ENCODE data around the gene GRIK4.

Gene GRIK4

GRCh38 chr11:120681434-120682331 is 170.1 kb downstream of the GRIK4 start:
- ATAC-seq (replicated peaks; ENCODE audit: extremely low read depth, poor library complexity, severe bottlenecking) (no peak), DNase-seq (ENCODE audit: low spot score in 2 of 2) (no peak)
- peaks cover 50% of the 10 kb centered on the region for H3K27me3 Mint-ChIP-seq
- H3K36me3 Mint-ChIP-seq (ENCODE audit: insufficient read depth), result no peaks in the 10 kb centered on the region
- H3K4me3 Mint-ChIP-seq, result no peak overlapping the region
- no peaks in the 10 kb centered on the region for H3K9me3 Mint-ChIP-seq
- H3K27ac Mint-ChIP-seq (ENCODE audit: low read depth), result no peak overlapping the region
- H3K4me1 Mint-ChIP-seq, result peaks cover 6% of the 10 kb centered on the region

- H3K4me1 Mint-ChIP-seq, result no peaks in the 10 kb centered on the region
- H3K4me3 Mint-ChIP-seq, result no peak overlapping the region
- DNase-seq (ENCODE audit: low spot score in 2 of 2), result no peak
- ATAC-seq (replicated peaks; ENCODE audit: extremely low read depth, poor library complexity, severe bottlenecking), result no peak
- no peaks in the 10 kb centered on the region for H3K9me3 Mint-ChIP-seq
- peaks cover 44% of the 10 kb centered on the region for H3K27me3 Mint-ChIP-seq
- no peaks in the 10 kb centered on the region for H3K36me3 Mint-ChIP-seq (ENCODE audit: insufficient read depth)
- no peak overlapping the region for H3K27ac Mint-ChIP-seq (ENCODE audit: low read depth)
These were observed 170.7 kb downstream of the GRIK4 start for GRCh38 chr11:120682332-120682649.

GRCh38 chr11:120682866-120683265 is 171.3 kb downstream of the GRIK4 start:
- no peak overlapping the region for H3K4me3 Mint-ChIP-seq
- H3K27me3 Mint-ChIP-seq, result peaks cover 42% of the 10 kb centered on the region
- H3K27ac Mint-ChIP-seq (ENCODE audit: low read depth), result no peak overlapping the region
- no peak for DNase-seq (ENCODE audit: low spot score in 2 of 2)
- H3K36me3 Mint-ChIP-seq (ENCODE audit: insufficient read depth), result no peaks in the 10 kb centered on the region
- ATAC-seq (replicated peaks; ENCODE audit: extremely low read depth, poor library complexity, severe bottlenecking), result no peak
- H3K9me3 Mint-ChIP-seq, result no peaks in the 10 kb centered on the region
- peaks cover under 1% of the 10 kb centered on the region for H3K4me1 Mint-ChIP-seq

GRCh38 chr11:120686516-120686915 is 175.0 kb downstream of the GRIK4 start:
- H3K27me3 Mint-ChIP-seq, result peaks cover 34% of the 10 kb centered on the region
- ATAC-seq (replicated peaks; ENCODE audit: extremely low read depth, poor library complexity, severe bottlenecking), result no peak
- peaks cover 7% of the 10 kb centered on the region for H3K4me1 Mint-ChIP-seq
- H3K9me3 Mint-ChIP-seq, result no peaks in the 10 kb centered on the region
- no peak overlapping the region for H3K27ac Mint-ChIP-seq (ENCODE audit: low read depth)
- no peak overlapping the region for H3K4me3 Mint-ChIP-seq
- H3K36me3 Mint-ChIP-seq (ENCODE audit: insufficient read depth), result no peaks in the 10 kb centered on the region
- no peak for DNase-seq (ENCODE audit: low spot score in 2 of 2)

- Mint-ChIP-seq H3K36me3 (ENCODE audit: insufficient read depth) (no peaks in the 10 kb centered on the region), H3K27ac (ENCODE audit: low read depth) (no peak overlapping the region), H3K4me3 (no peak overlapping the region), H3K9me3 (no peaks in the 10 kb centered on the region), H3K4me1 (peaks cover 7% of the 10 kb centered on the region), H3K27me3 (peaks cover 31% of the 10 kb centered on the region)
- DNase-seq (ENCODE audit: low spot score in 2 of 2) (no peak), ATAC-seq (replicated peaks; ENCODE audit: extremely low read depth, poor library complexity, severe bottlenecking) (no peak)
These were observed 176.6 kb downstream of the GRIK4 start for GRCh38 chr11:120688163-120688562.

- H3K27me3 Mint-ChIP-seq, result peaks cover 33% of the 10 kb centered on the region
- no peak for DNase-seq (ENCODE audit: low spot score in 2 of 2)
- no peaks in the 10 kb centered on the region for H3K36me3 Mint-ChIP-seq (ENCODE audit: insufficient read depth)
- no peak for ATAC-seq (replicated peaks; ENCODE audit: extremely low read depth, poor library complexity, severe bottlenecking)
- H3K4me3 Mint-ChIP-seq, result no peak overlapping the region
- no peaks in the 10 kb centered on the region for H3K9me3 Mint-ChIP-seq
- peaks cover 7% of the 10 kb centered on the region for H3K4me1 Mint-ChIP-seq
- H3K27ac Mint-ChIP-seq (ENCODE audit: low read depth), result no peak overlapping the region
These were observed 178.2 kb downstream of the GRIK4 start for GRCh38 chr11:120689596-120690275.

- no peak for ATAC-seq (replicated peaks; ENCODE audit: extremely low read depth, poor library complexity, severe bottlenecking)
These were observed 178.9 kb downstream of the GRIK4 start for GRCh38 chr11:120690406-120690805.

GRCh38 chr11:120694726-120695125 is 183.2 kb downstream of the GRIK4 start:
- Mint-ChIP-seq H3K27me3 (peaks cover 44% of the 10 kb centered on the region), H3K9me3 (no peaks in the 10 kb centered on the region), H3K36me3 (ENCODE audit: insufficient read depth) (no peaks in the 10 kb centered on the region), H3K27ac (ENCODE audit: low read depth) (no peak overlapping the region), H3K4me1 (no peaks in the 10 kb centered on the region), H3K4me3 (no peak overlapping the region)
- ATAC-seq (replicated peaks; ENCODE audit: extremely low read depth, poor library complexity, severe bottlenecking) (no peak), DNase-seq (ENCODE audit: low spot score in 2 of 2) (no peak)

More at GRCh38 chr11:120690406-120690805, 178.9 kb downstream of the GRIK4 start:
- Mint-ChIP-seq H3K36me3 (ENCODE audit: insufficient read depth) (no peaks in the 10 kb centered on the region), H3K4me1 (peaks cover 7% of the 10 kb centered on the region), H3K9me3 (no peaks in the 10 kb centered on the region), H3K4me3 (no peak overlapping the region), H3K27me3 (peaks cover 33% of the 10 kb centered on the region), H3K27ac (ENCODE audit: low read depth) (no peak overlapping the region)
- no peak for DNase-seq (ENCODE audit: low spot score in 2 of 2)

GRCh38 chr11:120695426-120695825 is 183.9 kb downstream of the GRIK4 start:
- no peak for ATAC-seq (replicated peaks; ENCODE audit: extremely low read depth, poor library complexity, severe bottlenecking)

GRCh38 chr11:120695939-120696338 is 184.4 kb downstream of the GRIK4 start:
- no peak for ATAC-seq (replicated peaks; ENCODE audit: extremely low read depth, poor library complexity, severe bottlenecking)
- H3K36me3 Mint-ChIP-seq (ENCODE audit: insufficient read depth), result no peaks in the 10 kb centered on the region
- no peaks in the 10 kb centered on the region for H3K9me3 Mint-ChIP-seq
- DNase-seq (ENCODE audit: low spot score in 2 of 2), result no peak
- no peaks in the 10 kb centered on the region for H3K4me1 Mint-ChIP-seq
- H3K27me3 Mint-ChIP-seq, result peaks cover 39% of the 10 kb centered on the region
- no peak overlapping the region for H3K4me3 Mint-ChIP-seq
- H3K27ac Mint-ChIP-seq (ENCODE audit: low read depth), result no peak overlapping the region

More at GRCh38 chr11:120695426-120695825, 183.9 kb downstream of the GRIK4 start:
- Mint-ChIP-seq H3K27me3 (peaks cover 44% of the 10 kb centered on the region), H3K4me1 (no peaks in the 10 kb centered on the region), H3K4me3 (no peak overlapping the region), H3K36me3 (ENCODE audit: insufficient read depth) (no peaks in the 10 kb centered on the region), H3K27ac (ENCODE audit: low read depth) (no peak overlapping the region), H3K9me3 (no peaks in the 10 kb centered on the region)
- no peak for DNase-seq (ENCODE audit: low spot score in 2 of 2)

- peaks cover 38% of the 10 kb centered on the region for H3K27me3 Mint-ChIP-seq
- H3K9me3 Mint-ChIP-seq, result no peaks in the 10 kb centered on the region
- H3K36me3 Mint-ChIP-seq (ENCODE audit: insufficient read depth), result no peaks in the 10 kb centered on the region
- no peak overlapping the region for H3K27ac Mint-ChIP-seq (ENCODE audit: low read depth)
- no peak overlapping the region for H3K4me3 Mint-ChIP-seq
- DNase-seq (ENCODE audit: low spot score in 2 of 2) (no peak), ATAC-seq (replicated peaks; ENCODE audit: extremely low read depth, poor library complexity, severe bottlenecking) (no peak)
- H3K4me1 Mint-ChIP-seq, result no peaks in the 10 kb centered on the region
These were observed 185.2 kb downstream of the GRIK4 start for GRCh38 chr11:120696597-120697218.

GRCh38 chr11:120698918-120699317 is 187.4 kb downstream of the GRIK4 start:
- Mint-ChIP-seq H3K27ac (ENCODE audit: low read depth) (no peak overlapping the region), H3K36me3 (ENCODE audit: insufficient read depth) (no peaks in the 10 kb centered on the region), H3K27me3 (peaks cover 29% of the 10 kb centered on the region), H3K4me3 (no peak overlapping the region), H3K9me3 (no peaks in the 10 kb centered on the region), H3K4me1 (no peaks in the 10 kb centered on the region)
- no peak for ATAC-seq (replicated peaks; ENCODE audit: extremely low read depth, poor library complexity, severe bottlenecking)
- DNase-seq (ENCODE audit: low spot score in 2 of 2), result no peak

- no peaks in the 10 kb centered on the region for H3K9me3 Mint-ChIP-seq
- no peaks in the 10 kb centered on the region for H3K36me3 Mint-ChIP-seq (ENCODE audit: insufficient read depth)
- ATAC-seq (replicated peaks; ENCODE audit: extremely low read depth, poor library complexity, severe bottlenecking), result no peak
- H3K4me1 Mint-ChIP-seq, result no peaks in the 10 kb centered on the region
- no peak for DNase-seq (ENCODE audit: low spot score in 2 of 2)
- H3K4me3 Mint-ChIP-seq, result no peak overlapping the region
- no peak overlapping the region for H3K27ac Mint-ChIP-seq (ENCODE audit: low read depth)
- H3K27me3 Mint-ChIP-seq, result peaks cover 40% of the 10 kb centered on the region
These were observed 191.1 kb downstream of the GRIK4 start for GRCh38 chr11:120702656-120703055.

All from central memory CD8-positive, alpha-beta T cell (primary cell).